Right lobe of liver (tissue), 4 donors: Measurements from ENCODE around the gene PDSS2.

Experiments used
- CTCF ChIP-seq, 4 donors: fragments of 200-600 bp in 3 of 4; fragments of 450-650 bp in 1 of 4; IDR thresholded peaks; one replicate each; pipeline versions ENCODE4 v1.5.1 to v1.8.0; 2016 to 2022; ENCODE audit warnings: antibody characterized with exemption in 4 of 4, mild to moderate bottlenecking in 2 of 4
- POLR2A ChIP-seq: fragments of 450-650 bp; IDR thresholded peaks from one replicate; pipeline ENCODE4 v1.6.1; 2017; ENCODE audit warnings: antibody characterized with exemption, mild to moderate bottlenecking
- donor health status: DM: no; HTN: no; CAD: no.
- donor health status: DM: no; HTN: no; CAD: no.
- donor health status: DM: no; HTN: yes; CAD: no.

- no peak for TF ChIP-seq CTCF (IDR thresholded peaks at IDR 0.05)
- no peak for TF ChIP-seq POLR2A
Measured at GRCh38 chr6:107124934-107125348, 334.4 kb downstream of the PDSS2 start.
